ENCODE results near the gene ZC3H4.

DNA sequence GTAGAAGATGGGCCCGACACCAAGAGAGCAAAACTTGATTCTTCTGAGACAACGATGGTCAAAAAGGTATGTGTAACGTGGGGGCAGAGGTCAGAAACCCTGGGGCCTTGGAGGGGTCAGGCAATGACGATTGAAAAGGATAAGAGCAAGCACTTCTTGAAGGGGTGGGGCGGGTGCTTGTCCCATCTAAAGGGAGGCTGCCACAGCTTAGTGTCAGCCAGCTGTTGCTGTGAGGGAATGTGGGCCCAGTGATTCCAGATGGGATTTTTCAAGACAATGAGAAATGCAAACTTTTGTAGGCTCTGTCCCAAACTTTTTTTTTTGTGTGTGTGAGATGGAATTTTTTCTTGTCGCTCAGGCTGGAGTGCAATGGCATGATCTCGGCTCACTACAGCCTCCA is 41.6 kb upstream of the ZC3H4 start:
- TF ChIP-seq EP300 (IDR thresholded peaks at IDR 0.05), result no peak
- TF ChIP-seq, protein P1, sequence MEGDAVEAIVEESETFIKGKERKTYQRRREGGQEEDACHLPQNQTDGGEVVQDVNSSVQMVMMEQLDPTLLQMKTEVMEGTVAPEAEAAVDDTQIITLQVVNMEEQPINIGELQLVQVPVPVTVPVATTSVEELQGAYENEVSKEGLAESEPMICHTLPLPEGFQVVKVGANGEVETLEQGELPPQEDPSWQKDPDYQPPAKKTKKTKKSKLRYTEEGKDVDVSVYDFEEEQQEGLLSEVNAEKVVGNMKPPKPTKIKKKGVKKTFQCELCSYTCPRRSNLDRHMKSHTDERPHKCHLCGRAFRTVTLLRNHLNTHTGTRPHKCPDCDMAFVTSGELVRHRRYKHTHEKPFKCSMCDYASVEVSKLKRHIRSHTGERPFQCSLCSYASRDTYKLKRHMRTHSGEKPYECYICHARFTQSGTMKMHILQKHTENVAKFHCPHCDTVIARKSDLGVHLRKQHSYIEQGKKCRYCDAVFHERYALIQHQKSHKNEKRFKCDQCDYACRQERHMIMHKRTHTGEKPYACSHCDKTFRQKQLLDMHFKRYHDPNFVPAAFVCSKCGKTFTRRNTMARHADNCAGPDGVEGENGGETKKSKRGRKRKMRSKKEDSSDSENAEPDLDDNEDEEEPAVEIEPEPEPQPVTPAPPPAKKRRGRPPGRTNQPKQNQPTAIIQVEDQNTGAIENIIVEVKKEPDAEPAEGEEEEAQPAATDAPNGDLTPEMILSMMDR (IDR thresholded peaks at IDR 0.05), result no peak

Data from tibial nerve (tissue), 4 donors.